Heart left ventricle (tissue), 16 donors: ENCODE measurements around the gene BMX. TPM values are rescaled to one million over a fixed set of nuclear protein-coding genes. Genes with fewer than 3 reads are reported as not detected.

Source experiments
- ATAC-seq, 4 donors: fragments of 200-7000 bp; cut with Tn5 transposase; one replicate each; pipeline ENCODE4 v1.9.1; 2020 to 2022; ENCODE audit warnings: moderate library complexity in 4 of 4, mild to moderate bottlenecking in 3 of 4, moderate number of reproducible peaks in 1 of 4
- DNase-seq, 5 donors: peaks; one replicate each; pipeline ENCODE4 v3.0.0-alpha.2; 2020
- H3K27ac ChIP-seq, 12 donors: fragments of 200-600 bp; sonication (generic) in 4 of 12; one replicate each; pipeline versions ENCODE4 v1.5.0 to v1.8.0; 2016 to 2022; ENCODE audit warnings: mild to moderate bottlenecking in 2 of 12
- H3K27me3 ChIP-seq, 9 donors: fragments of 200-600 bp; sonication (generic) in 2 of 9; one replicate each; pipeline versions ENCODE4 v1.5.1 to v1.8.0; 2016 to 2022; ENCODE audit warnings: mild to moderate bottlenecking in 3 of 9
- H3K36me3 ChIP-seq, 9 donors: fragments of 200-600 bp; sonication (generic) in 2 of 9; one replicate each; pipeline versions ENCODE4 v1.5.0 to v1.8.0; 2018 to 2022; ENCODE audit warnings: mild to moderate bottlenecking in 2 of 9
- H3K4me1 ChIP-seq, 12 donors: fragments of 200-600 bp; sonication (generic) in 4 of 12; one replicate each; pipeline versions ENCODE4 v1.5.0 to v1.8.0; 2016 to 2022; ENCODE audit warnings: mild to moderate bottlenecking in 3 of 12
- H3K4me3 ChIP-seq, 12 donors: fragments of 200-600 bp; sonication (generic) in 4 of 12; one replicate each; pipeline versions ENCODE4 v1.5.0 to v1.8.0; 2017 to 2022; ENCODE audit warnings: mild to moderate bottlenecking in 9 of 12, moderate library complexity in 4 of 12
- H3K9me3 ChIP-seq, 12 donors: fragments of 200-600 bp; sonication (generic) in 4 of 12; one replicate each; pipeline versions ENCODE4 v1.5.0 to v1.8.0; 2016 to 2022; ENCODE audit warnings: mild to moderate bottlenecking in 1 of 12
- CTCF ChIP-seq, 12 donors: fragments of 200-600 bp; sonication (generic) in 4 of 12; IDR thresholded peaks; one replicate each; pipeline versions ENCODE4 v1.5.0 to v1.8.0; 2018 to 2022; ENCODE audit warnings: antibody characterized with exemption in 12 of 12, mild to moderate bottlenecking in 5 of 12
- POLR2A ChIP-seq, 2 donors: fragments of 450-650 bp; IDR thresholded peaks; one replicate each; pipeline ENCODE4 v1.6.1; 2017; ENCODE audit warnings: antibody characterized with exemption in 2 of 2, mild to moderate bottlenecking in 2 of 2, moderate library complexity in 2 of 2
- WGBS, 4 donors: extraction: QIAGEN DNeasy Blood & Tissue Kit in 2 of 4; methylation state at CpG; one replicate each; pipeline versions ENCODE4 v1.1.5 to v1.1.7; 2013 to 2018; 5-methylcytosine and 5-hydroxymethylcytosine counted together
- intact Hi-C, 10 donors: fragments of 100-400 bp; cut with DNase I; formaldehyde crosslinking; loops; one replicate each; pipeline versions ENCODE4 v1.11.1 to v1.14.2; 2022
- polyA plus RNA-seq, 2 donors: library from polyadenylated mRNA; stranded (reverse); fragments of 200-250 nt; gene quantifications; one replicate each; pipeline ENCODE4 v1.2.3, GENCODE V29; 2013
- total RNA-seq, 9 donors: library from RNA; depleted of rRNA in 2 of 9; stranded (reverse); fragments of >200 nt in 2 of 9; fragmentation: NEBNext Ultra II Directional in 3 of 9; extraction: Animal tissue kit (Norgen Biotek cat#: 25700) in 3 of 9; gene quantifications; one replicate each; pipeline versions ENCODE4 v1.1.0 to v1.2.4, GENCODE V29; 2016 to 2023
- donor health status: ischemic (EF 13 %, LVEDD 7.1; RV severe dilation, severe dysfunction).
- donor health status: healthy with polysubstance abuse.
- donor health status: DM: no; HTN: yes; CAD: no.
- donor health status: DM: no; HTN: no; CAD: no.
- donor health status: ischemic (EF 25% LVEDD 6.9; RV normal size, moderate dysfunction).
- donor health status: ischemic (EF 25% LVEDD 5.7; RV mildly dilated, moderate dysfunction).
- donor health status: healthy.
- donor health status: DM: yes; HTN: yes; CAD: no.
- donor health status: ischemic (EF 35%, LVEDD 5.7; RV mildly dilated, moderate dysfunction).
- donor health status: nonischemic (EF 11% LVEDD 7.7; RV severe dilation, severe dysfunction).
- donor health status: DM: yes; HTN: yes; CAD: no.
- donor health status: PGD.
- donor health status: ischemic (EF 29% LVEDD 5.4; RV normal size, mild dysfunction).
- donor health status: nonischemic (EF 23%, LVEDD 6.1; RV moderate dilation, normal function).

Gene BMX
- total and polyA plus RNA-seq, 11 donors, result 0.47 to 2.8 (median 1.3) TPM

- peaks cover 0 to 5% (median 0%) of the 10 kb centered on the region in 12 donors for H3K9me3 ChIP-seq
- peaks cover 0 to 31% (median 0%) of the 10 kb centered on the region in 9 donors for H3K27me3 ChIP-seq
- peaks cover 0 to 7% (median 0%) of the 10 kb centered on the region in 12 donors for H3K4me1 ChIP-seq
- TF ChIP-seq CTCF (IDR thresholded peaks at IDR 0.05), result no peak
- TF ChIP-seq POLR2A (IDR thresholded peaks at IDR 0.05), result no peak
- intact Hi-C loops, result no loop called here
- WGBS, 4 donors, result 19 to 33% (median 23%) methylated on average over 6 of the region's 6 CpGs
- H3K27ac ChIP-seq, result peak overlapping the region in 2 of 12 donors; percentile 24 to 34
- DNase-seq (peak in 2 of 5 donors; percentile 5 to 14), ATAC-seq (peak in 3 of 4 donors; percentile 10 to 62 (median 50))
- H3K36me3 ChIP-seq, result no peaks in the 10 kb centered on the region
- no peak overlapping the region for H3K4me3 ChIP-seq
Observed at GRCh38 chrX:15515931-15516330, 15.3 kb downstream of the BMX start.

- no peak for DNase-seq
- peaks cover 0 to 28% (median 0%) of the 10 kb centered on the region in 9 donors for H3K27me3 ChIP-seq
Observed at GRCh38 chrX:15522464-15522863, 21.9 kb downstream of the BMX start.

DNA sequence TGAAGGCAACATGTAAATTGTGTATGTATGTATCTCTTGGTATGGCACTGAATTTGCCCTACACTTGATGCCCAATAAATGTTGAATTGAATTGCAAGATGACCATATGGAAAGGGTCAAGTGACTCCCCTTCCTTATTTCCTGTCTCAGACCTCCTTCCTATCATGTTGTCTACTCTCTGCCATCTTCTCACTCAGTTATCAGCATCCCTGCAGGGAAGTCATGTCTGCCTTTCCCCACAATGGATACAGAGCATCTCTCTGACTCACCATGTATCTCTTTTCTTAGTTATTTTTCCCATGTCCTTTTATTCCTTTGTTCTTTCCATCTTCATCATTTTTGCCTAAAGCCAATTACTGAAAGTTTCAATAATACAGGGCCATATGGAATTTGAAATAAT, 22.5 kb downstream of the BMX start:
- intact Hi-C loops, result no loop called here
- Histone ChIP-seq H3K9me3 (peaks cover 0 to 5% (median 0%) of the 10 kb centered on the region in 12 donors), H3K4me1 (peaks cover 0 to 25% (median 2%) of the 10 kb centered on the region in 12 donors), H3K27me3 (peaks cover 0 to 29% (median 0%) of the 10 kb centered on the region in 9 donors), H3K36me3 (no peaks in the 10 kb centered on the region), H3K4me3 (no peak overlapping the region), H3K27ac (no peak overlapping the region)
- ATAC-seq (no peak), DNase-seq (no peak)
- TF ChIP-seq POLR2A (IDR thresholded peaks at IDR 0.05), result no peak
- no peak for TF ChIP-seq CTCF (IDR thresholded peaks at IDR 0.05)

More at GRCh38 chrX:15522464-15522863, 21.9 kb downstream of the BMX start:
- Histone ChIP-seq H3K9me3 (peaks cover 0 to 5% (median 0%) of the 10 kb centered on the region in 12 donors), H3K4me3 (no peak overlapping the region), H3K27ac (no peak overlapping the region), H3K4me1 (peaks cover 0 to 25% (median 2%) of the 10 kb centered on the region in 12 donors), H3K36me3 (no peaks in the 10 kb centered on the region)
- intact Hi-C loops, result no loop called here
- 72 to 98% (median 86%) methylated on average over 3 of the region's 3 CpGs for WGBS, 4 donors
- TF ChIP-seq CTCF (IDR thresholded peaks at IDR 0.05) (no peak), POLR2A (IDR thresholded peaks at IDR 0.05) (no peak)
- ATAC-seq, result no peak

DNA sequence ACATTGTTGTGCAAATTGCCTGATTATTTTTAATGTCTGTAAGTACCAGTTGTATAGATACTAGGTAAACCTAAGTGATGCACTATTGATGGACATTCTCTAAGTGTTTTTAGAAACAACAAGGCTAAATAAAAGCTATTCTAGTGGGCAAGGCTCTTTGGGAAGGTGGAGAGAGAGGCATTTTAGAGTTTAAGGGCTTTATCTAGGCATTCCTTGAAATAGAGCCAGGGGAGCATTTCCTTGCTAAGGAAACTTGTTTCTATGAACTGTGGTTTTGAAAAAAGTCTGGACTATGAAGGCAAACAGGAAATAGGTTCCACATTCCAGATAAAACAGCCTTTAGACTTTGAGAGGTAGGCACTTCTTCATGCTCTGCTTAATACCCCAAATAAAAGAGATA, 23.8 kb downstream of the BMX start:
- Histone ChIP-seq H3K9me3 (peaks cover 0 to 4% (median 0%) of the 10 kb centered on the region in 12 donors), H3K4me1 (peaks cover 0 to 25% (median 2%) of the 10 kb centered on the region in 12 donors), H3K36me3 (no peaks in the 10 kb centered on the region), H3K27ac (peak overlapping the region in 4 of 12 donors; percentile 19 to 43 (median 28)), H3K4me3 (no peak overlapping the region), H3K27me3 (peaks cover 0 to 37% (median 0%) of the 10 kb centered on the region in 9 donors)
- ATAC-seq (peak in 2 of 4 donors; percentile 10 to 42), DNase-seq (no peak)
- intact Hi-C loops, result no loop called here
- TF ChIP-seq POLR2A (IDR thresholded peaks at IDR 0.05) (no peak), CTCF (IDR thresholded peaks at IDR 0.05) (no peak)
